Measurements from ENCODE around the gene WNK1. TPM values are rescaled to one million over a fixed set of nuclear protein-coding genes. Genes with fewer than 3 reads are reported as not detected.
"Not testable (repeated sequence)": the region's sequence is repeated elsewhere in the genome, so short reads cannot be mapped to it uniquely, and the experiment has no call there.

WNK1 gene
- total RNA-seq, 1 donor from 2014 or later: 48.5 TPM

DNA sequence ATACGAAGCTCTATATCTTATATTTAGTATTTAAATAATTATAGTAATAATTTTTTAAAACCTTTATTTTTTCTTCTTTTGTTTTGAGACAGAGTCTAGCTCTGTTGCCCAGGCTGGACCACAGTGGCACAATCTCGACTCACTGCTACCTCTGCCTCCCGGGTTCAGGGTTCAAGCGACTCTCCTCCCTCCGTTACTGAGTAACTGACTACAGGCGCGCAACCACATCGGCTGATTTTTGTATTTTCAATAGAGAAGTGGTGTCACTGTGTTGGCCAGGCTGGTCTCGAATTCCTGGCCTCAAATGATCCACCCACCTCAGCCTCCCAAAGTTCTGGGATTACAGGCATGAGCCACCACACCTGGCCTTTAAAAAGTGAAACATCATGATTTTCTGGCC, 13.0 kb upstream of the WNK1 start:
- no peak for DNase-seq (ENCODE audit: low spot score in 2 of 2)

DNA sequence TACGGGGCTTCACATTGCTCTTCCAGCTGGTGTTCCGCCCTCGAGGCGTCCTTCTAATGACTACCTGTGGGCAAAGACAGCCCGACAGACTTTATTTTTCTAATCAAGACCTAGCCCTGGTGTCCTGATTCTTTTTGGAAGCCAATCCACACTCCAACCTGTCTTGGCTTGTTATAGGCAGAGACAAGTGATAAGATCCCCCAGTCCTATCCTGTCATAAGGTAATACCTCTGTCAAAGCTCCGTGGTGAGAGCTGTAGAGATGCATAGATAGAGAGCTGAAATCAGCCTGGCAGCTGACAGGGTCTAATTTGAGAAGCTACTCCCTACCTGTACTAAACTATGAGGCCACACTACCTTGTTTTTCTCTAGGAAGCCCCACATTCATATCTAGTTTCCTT, 11.5 kb upstream of the WNK1 start:
- DNase-seq (ENCODE audit: low spot score in 2 of 2) (no peak), FAIRE-seq (no peak)

More for the DNA sequence above, 13.0 kb upstream of the WNK1 start:
- FAIRE-seq: no peak

DNA sequence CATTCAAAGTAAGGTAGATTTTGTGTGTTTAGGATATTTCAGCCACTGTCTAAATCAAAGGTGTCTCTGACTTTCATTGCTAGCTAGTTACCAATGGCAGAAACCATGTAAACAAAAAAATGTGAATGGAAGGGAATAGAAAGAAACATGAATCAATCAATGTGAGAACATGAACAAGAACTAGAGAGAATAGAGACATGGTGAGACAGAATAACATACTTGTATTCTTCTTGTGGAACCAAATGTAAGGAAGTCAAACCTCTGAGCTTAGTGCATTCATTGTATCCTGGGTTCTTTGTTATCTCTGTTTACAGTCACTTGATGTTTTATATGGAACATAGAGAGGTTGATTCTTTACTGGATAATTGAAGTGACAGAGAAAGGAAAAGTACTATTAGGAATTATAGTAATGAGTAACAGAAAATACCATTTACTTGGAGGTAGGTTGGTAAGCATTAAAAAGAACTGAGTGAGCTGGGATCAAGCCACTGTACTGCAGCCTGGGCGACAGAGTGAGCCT, 2.6 kb upstream of the WNK1 start:
- DNase-seq (ENCODE audit: low spot score in 2 of 2) (no peak), FAIRE-seq (no peak)

DNA sequence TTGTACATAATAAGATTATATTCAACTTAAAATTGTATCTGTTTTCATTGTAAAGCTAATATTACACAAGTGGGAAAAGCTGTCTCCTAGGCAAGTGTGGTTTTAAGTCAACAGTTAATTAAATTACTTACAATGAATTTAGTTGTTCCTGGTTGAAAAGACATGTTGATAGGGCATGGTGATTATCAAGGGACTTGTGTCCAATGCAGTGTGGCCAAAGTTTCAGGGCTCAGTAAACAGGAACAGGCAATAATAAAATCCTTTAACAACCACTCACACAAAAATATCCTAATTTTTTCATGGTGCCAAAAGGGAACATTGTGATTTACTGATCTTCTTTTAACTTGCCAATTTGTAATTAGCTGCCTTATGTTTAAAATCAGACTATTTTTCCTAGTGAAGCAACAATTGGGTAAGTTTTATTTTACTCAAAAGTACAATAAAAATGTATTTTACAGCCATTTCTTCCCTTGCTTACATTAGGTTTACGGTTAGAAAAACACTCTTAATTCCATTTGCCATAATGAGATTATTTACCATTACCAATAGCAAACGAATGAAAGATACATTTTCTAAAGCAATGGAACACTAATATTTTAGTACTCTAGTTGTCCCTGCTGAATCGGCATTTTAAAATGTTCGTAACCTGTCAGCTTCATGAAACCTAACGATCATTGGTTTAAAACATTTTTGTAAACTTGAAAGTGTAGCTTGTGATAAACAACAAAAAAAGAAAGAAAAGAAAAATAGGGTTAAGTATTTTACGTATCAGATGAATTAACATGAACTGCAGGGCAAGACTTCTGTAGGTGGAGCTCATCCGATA, 1.8 kb upstream of the WNK1 start:
- DNase-seq (ENCODE audit: low spot score in 2 of 2): no peak
- FAIRE-seq: no peak

DNA sequence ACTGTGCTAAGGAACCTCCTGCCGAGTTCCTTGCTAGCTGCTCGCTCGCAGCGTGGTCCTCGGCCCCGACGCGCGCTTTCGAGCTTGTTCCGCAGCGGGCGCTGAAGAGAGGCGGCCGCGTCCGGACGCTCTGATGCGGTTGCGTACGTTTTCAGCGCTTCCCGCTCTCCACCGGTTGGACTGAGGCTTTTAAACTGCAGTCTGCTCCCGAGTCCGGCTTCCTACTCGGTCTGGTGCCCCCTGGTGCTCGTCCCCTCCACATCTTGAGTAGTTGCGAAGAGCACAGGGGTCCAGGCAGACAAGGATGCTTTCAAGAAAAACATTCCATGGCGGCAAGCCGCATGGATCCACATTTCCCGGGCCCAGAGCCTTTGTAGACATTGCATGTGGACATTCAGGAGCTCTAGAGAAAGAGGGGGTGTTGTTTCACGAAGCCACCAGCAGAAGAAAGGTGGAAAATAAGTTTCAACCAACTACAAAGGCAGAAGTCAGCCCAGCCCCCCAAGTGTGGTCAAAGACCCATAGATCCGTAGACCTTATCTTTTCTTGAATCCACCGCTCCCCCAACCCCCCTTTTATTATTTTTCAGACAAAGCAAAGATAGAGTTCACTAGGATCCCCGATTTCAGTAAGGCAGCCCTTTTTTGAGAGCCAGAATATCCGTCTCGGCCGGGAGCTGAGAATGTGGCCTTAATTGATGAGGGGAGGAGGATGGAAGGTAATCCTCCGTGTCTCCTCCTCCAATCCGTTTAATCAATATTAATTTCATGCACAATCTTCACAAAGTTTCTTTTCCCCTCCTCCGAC, 984 bp upstream of the WNK1 start:
- FAIRE-seq (no peak), DNase-seq (ENCODE audit: low spot score in 2 of 2) (peak; percentile 65 to 70)

DNA sequence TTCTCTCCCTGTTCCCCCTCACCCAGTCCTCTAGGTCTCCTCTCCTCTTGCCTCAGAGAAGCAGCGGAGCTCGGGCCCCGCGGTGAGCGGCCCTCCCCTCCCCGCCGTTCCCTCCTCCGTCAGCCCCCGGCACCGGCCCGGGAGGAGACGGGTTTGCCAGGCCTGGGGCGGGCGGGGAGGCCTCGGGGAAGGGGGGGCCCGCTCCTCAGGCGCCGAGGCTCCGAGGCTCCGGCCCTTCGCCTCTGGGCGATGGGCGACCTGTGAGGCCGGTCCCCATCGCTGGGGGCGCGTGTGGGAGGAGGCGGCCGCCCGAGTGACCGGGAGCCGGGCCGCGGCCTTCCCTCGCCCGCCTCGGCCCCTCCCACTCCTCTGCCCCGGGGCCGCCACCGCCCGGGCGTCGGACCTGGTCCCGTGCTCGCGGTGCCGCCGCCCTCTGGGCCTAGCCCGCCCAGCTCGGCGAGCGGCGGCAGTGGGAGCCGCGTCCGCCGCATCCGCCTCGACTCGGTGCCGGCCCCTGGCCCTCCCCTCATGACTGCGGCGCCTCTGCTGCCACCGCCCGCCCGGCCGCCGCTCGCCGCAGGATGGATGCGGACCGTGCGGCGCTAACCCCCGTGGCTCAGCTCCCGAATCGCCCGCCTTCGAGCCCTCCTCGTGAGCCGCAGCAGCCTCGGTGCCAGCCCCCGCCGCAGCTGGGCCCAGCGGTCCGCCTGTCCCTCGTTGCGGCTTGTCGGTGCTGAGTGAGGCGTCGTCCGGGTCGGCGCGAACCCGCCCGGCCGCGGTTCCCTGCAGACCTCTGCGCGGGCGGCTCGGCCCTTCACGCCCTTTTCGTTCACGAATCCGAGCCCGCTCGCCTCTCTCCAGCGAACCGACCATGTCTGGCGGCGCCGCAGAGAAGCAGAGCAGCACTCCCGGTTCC, 574 bp downstream of the WNK1 start:
- peak; percentile 44 to 74 for DNase-seq (ENCODE audit: low spot score in 2 of 2)

DNA sequence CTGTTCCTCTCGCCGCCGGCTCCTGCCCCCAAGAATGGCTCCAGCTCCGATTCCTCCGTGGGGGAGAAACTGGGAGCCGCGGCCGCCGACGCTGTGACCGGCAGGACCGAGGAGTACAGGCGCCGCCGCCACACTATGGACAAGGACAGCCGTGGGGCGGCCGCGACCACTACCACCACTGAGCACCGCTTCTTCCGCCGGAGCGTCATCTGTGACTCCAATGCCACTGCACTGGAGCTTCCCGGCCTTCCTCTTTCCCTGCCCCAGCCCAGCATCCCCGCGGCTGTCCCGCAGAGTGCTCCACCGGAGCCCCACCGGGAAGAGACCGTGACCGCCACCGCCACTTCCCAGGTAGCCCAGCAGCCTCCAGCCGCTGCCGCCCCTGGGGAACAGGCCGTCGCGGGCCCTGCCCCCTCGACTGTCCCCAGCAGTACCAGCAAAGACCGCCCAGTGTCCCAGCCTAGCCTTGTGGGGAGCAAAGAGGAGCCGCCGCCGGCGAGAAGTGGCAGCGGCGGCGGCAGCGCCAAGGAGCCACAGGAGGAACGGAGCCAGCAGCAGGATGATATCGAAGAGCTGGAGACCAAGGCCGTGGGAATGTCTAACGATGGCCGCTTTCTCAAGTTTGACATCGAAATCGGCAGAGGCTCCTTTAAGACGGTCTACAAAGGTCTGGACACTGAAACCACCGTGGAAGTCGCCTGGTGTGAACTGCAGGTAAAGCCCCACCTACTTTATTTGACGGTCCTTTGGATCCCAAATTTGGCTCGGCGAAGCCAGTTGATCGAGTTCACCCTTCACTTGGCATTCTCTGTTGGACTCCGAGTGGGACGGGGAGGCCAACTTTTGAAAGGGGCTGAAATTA, 1.5 kb downstream of the WNK1 start:
- peak in 1 of 2 donors; percentile 31 for DNase-seq (ENCODE audit: low spot score in 2 of 2)
- no peak for FAIRE-seq

More for the DNA sequence above, 574 bp downstream of the WNK1 start:
- FAIRE-seq: no peak

DNA sequence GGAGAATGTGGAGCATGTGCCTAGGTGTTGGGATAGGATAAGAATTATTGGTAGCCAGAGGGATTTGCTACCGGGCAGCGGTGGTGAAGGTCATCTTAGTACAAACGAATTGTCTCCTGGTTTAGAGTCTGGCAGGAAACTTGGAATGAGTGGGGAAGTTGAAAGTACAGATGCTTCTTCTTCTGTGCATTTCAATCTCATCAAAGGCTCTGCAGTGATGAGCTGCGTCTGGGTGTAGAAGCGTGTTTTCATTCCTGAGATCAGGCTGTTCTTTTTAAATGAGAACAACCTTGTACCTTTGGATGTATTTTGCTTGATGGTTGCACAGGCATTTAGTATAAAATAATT, 2.1 kb downstream of the WNK1 start:
- FAIRE-seq (no peak), DNase-seq (ENCODE audit: low spot score in 2 of 2) (no peak)

DNA sequence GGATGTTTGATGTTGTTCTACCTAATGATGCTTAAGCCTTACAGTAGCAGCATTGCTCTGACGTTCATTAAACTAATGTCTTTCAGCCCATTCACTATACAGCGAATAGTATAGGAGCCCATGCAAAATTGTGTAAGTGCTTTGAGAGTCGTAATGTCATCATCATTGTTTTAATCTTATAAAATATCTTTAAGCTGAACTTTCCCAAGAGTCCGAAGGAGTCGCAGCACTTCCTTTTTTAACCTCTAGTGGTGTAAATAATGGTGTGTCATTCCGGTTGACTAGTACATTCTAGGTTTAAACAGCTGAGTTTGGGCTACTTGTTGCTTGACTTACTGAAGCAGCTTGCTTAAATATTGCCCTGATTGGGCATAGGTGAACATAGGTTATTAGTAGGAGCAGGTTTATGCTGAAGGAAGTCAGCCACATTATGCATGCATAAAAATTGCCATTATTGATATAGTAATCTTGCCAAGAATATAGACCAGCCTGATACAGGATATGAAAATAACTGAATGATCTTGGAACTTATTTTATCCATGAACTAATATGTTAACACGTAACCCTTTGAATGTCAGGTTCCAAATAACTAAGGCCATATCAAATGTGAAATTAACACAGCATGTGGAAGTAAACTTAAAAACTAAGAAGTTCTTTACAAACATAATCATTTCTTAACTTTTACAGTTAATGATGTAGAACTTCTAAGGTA, 2.6 kb downstream of the WNK1 start:
- DNase-seq (ENCODE audit: low spot score in 2 of 2) (peak; percentile 17 to 36), FAIRE-seq (no peak)

DNA sequence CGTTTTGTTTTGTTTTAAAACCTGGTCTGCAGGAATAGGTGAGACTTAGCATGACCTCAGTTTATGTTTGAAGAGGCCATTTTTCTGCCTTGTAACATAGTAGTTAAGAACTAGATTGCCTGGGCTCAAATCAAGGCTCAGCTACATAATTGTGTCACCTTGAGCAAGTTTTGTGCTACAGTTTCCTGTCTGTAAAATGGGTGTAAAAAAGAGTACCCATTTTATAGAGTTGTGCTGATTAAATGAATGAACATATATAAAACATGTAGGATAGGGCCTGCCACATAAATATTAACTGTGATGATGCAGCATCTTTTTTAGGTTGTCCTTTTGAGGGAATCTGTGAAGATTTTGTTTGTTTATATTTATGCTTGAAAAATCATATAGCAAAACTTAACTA, 7.2 kb downstream of the WNK1 start:
- FAIRE-seq (no peak), DNase-seq (ENCODE audit: low spot score in 2 of 2) (no peak)

DNA sequence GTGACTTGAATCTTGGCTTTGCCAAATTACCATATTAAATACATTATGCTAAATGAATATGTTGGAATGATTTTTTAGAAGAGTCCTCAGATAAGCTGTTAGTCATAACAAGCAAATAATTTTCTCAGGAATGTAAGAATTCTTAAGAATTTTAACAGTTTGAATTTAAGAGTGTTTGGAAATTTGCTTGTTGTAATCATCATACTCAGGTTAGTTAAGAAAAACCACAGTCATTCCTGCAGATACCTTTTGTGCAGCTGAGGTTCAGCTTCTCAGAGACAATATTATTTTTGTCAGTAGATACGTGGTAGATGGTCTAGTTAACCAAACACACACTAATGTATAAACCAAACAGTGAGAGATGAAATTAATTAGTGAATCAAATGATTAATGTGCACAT, 8.9 kb downstream of the WNK1 start:
- FAIRE-seq: no peak
- no peak for DNase-seq (ENCODE audit: low spot score in 2 of 2)

DNA sequence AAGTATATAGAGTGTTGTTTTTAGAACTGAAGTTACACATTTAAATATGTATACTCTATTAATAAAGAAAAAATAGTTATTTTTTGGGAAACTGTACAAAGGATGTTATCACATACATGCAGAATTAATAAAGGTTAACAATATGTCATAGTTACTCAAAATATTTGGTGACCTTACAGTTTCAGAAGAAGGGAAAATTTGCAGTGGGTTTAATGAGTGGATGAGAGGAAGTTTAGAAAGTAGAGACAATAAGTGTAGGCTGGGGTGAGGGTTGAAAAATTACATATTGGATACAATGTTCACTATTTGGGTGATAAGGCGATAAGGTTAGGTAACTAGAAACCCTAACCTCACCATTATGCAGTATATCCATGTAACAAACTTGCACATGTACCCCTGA, 13.5 kb downstream of the WNK1 start:
- FAIRE-seq (no peak), DNase-seq (ENCODE audit: low spot score in 2 of 2) (no peak)

DNA sequence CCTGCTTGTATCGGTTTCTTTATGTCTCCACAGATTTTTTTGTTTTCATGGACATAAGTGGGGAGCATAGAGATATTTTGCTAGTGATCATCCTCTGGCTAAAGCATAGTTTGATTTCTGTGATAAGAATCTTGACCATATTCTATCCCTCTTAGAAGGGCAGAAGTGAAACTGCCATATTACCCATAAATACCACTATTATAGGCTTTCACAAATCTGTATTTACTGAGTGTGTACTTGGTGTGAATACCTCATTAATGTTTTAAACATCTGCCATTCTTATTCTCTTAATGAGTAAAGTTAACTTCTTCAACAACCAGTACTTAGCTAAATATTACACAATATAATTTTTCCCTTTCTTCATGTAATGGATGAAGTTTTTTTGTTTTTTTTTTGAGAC, 16.1 kb downstream of the WNK1 start:
- no peak for FAIRE-seq

DNA sequence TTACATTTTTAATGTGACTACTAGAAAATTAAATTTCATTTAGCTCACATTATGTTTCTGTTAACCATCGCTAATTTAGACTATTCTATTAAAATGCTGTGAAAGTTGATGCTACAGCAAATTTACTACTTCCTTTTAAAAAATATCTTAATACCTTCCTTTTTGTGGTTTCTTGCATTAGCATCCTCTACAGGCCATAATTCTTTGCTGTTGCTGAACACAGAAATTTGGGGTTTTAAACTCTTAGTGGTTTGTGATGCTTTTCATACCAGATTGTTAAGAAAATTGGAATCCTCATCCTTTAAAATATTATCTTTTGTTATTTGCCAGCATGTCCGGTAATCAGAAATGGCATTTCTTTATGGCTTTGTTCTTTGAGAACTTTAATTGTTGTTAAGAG, 18.1 kb downstream of the WNK1 start:
- FAIRE-seq (no peak), DNase-seq (ENCODE audit: low spot score in 2 of 2) (no peak)

More for the DNA sequence above, 16.1 kb downstream of the WNK1 start:
- DNase-seq (ENCODE audit: low spot score in 2 of 2): no peak

DNA sequence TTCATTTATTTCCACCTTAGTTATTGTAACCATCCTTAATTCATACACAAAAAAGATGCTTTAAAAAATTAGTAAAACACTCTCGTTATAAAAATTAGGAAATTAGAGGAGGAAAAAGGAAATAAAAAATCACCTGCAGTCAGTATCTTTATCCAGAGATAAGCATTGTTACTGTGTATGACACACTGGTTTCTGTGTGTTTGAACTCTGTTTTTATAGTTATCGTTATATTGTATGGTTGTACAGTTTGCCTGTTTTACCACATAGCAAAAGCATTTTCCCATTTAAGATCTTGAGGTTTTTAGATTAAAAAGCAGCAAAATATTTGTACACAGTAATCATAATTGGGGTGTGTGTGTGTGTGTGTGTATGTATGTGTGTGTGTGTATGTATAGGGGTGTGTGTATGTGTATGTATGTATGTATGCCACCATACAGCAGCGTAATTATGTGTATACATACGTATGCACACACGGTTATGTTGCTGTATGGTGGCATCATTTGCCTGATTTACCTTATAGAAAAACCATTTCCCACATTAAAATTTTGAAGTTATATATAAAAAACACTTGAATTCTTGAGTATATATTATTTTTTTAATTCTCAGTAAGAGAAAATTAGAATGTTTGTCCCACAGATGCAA, 19.8 kb downstream of the WNK1 start:
- no peak for FAIRE-seq

DNA sequence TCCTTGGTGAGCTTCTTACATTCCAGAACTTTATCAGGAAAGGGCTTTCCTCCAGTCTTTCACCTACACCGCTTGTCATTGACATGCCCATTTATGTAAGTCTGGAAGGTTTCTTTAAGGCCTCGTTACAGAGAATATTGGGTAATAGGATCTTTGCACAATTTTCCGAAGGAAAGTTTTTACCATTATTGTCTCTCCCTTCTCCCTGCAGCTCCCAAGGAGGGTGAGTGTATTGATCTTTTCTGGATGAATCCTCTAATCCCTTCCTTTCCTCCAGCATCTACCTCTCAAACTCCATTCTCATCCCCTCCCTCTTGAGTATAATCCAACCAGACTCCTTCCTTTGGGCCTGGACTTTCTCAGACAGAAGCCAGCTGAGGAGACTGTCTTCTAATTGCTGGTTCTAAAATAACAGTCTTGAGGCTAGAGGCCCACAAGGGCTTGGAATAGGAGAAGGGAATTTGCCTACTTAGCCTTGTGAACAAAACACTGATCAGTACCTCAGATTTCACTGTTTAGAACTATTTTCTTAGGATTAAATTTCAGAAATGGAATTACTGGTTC, 21.8 kb downstream of the WNK1 start:
- DNase-seq (ENCODE audit: low spot score in 2 of 2) (no peak), FAIRE-seq (no peak)

More for the DNA sequence above, 19.8 kb downstream of the WNK1 start:
- DNase-seq (ENCODE audit: low spot score in 2 of 2): no peak

DNA sequence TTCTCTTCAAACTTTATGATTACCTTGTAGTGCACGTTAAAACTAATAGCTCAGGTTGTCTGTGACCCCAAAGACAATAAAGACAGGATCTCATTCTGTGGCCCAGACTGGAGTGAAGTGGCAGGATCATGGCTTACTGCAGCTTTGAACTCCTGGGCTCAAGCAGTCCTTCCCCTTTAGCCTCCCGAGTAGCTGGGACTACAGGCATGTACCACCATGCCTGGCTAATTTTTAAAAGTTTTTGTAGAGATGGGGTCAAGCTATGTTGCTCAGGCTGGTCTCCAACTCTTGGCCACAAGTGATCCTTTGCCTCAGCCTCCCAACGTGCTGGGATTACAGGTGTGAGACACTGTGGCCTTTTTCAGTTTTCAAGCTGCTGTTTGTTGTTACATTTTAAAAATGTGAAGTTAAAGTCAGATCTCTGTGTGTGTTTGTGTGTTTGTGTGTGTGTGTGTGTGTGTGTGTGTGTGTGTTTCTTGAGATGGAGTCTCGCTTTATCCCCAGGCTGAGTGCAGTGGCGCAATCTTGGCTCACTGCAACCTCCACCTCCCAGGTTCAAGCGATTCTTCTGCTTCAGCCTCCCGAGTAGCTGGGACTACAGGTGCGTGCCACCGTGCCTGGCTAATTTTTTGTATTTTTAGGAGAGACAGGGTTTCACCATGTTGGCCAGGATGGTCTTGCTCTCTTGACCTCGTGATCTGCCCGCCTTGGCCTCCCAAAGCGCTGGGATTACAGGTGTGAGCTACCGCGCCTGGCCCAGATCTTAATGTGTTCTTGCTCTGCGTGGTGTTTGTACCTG, 23.8 kb downstream of the WNK1 start:
- DNase-seq (ENCODE audit: low spot score in 2 of 2); FAIRE-seq: not testable (repeated sequence)
